NCI-H128 (cell line): ENCODE measurements around the gene FSHB.
"Not testable (repeated sequence)": the region's sequence is repeated elsewhere in the genome, so short reads cannot be mapped to it uniquely, and the experiment has no call there.

ENCODE experiments used
- DNase-seq: peaks from one replicate; lab custom pipeline; 2025; ENCODE audit not compliant: unreplicated experiment; lab: John Stamatoyannopoulos, UW

The FSHB gene

GRCh38 chr11:30230714-30231113 lies at the start of gene FSHB:
TSS of gene FSHB (plus strand) at chr11:30231014. CDS start at chr11:30231903, 889 bp downstream.
- DNase-seq, result no peak

DNA sequence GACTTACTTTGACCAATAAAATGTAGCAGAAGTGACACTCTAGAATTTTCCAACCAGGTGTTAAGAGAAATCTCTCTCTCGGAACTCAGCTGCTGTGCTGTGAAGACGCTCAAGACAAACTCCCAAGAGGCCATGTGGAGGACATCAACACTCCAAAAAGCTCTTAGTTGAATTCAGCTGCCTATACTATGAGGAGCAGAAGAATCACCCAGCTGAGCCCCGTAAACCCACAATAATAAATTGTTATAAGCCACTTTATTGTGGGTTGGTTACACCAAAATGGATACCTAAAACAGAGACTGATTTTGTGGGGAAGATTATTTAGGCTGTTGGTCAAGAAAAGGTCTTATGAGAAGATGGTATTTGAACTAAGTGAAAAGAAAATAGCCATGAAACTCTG lies 44.1 kb upstream of the FSHB start:
- no peak for DNase-seq

GRCh38 chr11:30192620-30193019 lies 38.2 kb upstream of the FSHB start:
- DNase-seq, result no peak

- no peak for DNase-seq
Observed at GRCh38 chr11:30196400-30197206, 34.2 kb upstream of the FSHB start.

GRCh38 chr11:30197869-30198268 lies 32.9 kb upstream of the FSHB start:
- no peak for DNase-seq

DNA sequence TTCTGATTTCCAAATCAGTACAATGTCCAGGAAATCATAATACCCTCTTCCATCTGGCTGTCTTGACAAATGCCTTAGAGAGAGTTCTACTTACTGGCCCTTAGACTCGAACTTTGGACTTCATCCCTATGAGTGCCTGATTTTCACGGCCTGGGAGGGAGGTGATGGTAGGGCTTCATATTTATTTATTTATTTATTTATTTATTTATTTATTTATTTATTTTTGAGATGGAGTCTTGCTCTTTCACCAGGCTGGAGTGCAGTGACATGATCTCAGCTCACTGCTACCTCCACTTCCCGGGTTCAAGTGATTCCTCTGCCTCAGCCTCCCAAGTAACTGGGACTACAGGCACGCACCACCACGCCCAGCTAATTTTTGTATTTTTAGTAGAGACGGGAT lies 27.8 kb upstream of the FSHB start:
- DNase-seq, result not testable (repeated sequence)

DNA sequence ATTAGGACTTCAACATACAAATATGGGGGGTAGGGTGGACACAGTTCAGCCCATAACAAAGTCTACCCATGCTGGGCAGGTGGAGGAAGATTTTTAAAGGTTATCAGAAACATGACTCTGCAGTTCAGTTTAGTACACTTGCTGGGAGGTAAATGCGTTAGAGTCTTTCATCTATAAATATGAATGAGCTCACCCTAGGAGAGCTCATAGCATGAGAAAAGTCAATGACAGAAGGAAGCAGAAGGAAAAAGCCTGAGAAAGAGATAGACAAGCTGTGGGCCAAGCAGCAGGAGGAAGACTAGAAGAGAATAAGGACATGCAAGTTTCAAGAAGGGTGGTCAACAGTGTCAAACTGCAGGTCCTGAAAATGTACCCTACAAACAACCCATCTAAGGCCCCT lies 27.0 kb upstream of the FSHB start:
- DNase-seq, result no peak

- DNase-seq, result no peak
Observed at GRCh38 chr11:30206249-30206996, 24.4 kb upstream of the FSHB start.

GRCh38 chr11:30210357-30210756 lies 20.5 kb upstream of the FSHB start:
- no peak for DNase-seq

- DNase-seq, result no peak
Observed at GRCh38 chr11:30216534-30216933, 14.3 kb upstream of the FSHB start.

DNA sequence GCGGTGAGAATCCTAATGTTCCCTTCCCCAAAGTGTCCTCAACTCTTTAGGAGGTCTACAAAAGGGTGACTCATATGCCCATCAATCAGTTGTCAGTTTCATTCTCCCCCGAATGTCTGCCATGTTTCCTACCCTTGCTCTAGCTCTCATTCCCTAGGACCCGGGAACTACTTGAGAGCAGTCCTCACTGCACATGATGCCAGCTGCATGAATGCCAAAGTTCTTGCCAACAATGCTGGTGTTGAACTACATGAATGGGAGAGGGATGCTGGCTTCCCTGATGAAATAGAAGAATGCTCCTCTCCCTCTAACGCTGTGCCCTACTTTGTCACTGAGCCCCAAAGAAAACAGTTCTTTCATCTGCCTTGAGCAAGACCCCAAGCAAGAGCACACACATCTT lies 12.5 kb upstream of the FSHB start:
- DNase-seq, result no peak

- no peak for DNase-seq
Observed at GRCh38 chr11:30225642-30226041, 5.2 kb upstream of the FSHB start.

DNA sequence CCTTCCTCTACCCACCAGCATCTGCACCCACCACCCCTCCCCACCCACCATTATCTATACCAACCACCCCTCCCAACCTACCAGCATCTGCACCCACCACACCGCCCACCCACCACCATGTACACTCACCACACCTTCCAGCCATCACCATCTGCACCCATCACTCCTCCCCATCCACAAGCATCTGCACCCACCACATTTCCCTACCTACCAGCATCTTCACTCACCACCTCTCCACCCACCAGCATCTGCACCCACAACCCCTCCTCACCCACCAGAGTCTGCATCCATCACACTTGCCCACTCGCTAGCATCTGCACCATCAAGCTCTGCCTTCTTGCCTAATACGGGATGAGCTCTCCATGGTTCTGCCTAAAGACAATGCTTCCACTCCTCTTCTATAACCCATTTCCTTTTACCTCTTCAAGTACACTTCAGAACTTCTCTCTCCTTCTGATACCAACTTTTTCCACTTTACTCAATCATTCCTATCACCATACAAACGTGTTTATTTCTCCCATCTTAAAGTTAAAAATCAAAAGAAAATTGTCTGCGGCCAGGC lies 2.4 kb upstream of the FSHB start:
- DNase-seq, result no peak

DNA sequence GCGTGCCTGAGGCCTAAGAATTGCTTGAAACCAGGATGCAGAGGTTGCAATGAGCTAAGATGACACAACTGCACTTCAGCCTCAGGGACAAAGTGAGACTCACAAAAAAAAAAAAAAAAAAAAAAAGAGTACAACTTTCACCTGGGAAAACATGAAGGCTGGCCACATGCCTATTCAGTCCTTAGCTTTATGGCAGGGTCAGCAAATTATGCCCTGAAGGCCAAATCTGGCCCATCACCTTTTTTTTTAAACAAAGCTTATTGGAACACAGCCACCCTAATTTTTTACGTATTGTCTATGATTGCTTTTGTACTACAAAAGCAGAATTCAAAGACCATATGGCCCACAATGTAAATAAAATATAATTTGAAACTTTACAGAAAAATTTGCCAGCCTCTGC lies 8.2 kb downstream of the FSHB start:
- DNase-seq, result no peak

- DNase-seq, result no peak
Observed at GRCh38 chr11:30244265-30244664, 13.5 kb downstream of the FSHB start.

DNA sequence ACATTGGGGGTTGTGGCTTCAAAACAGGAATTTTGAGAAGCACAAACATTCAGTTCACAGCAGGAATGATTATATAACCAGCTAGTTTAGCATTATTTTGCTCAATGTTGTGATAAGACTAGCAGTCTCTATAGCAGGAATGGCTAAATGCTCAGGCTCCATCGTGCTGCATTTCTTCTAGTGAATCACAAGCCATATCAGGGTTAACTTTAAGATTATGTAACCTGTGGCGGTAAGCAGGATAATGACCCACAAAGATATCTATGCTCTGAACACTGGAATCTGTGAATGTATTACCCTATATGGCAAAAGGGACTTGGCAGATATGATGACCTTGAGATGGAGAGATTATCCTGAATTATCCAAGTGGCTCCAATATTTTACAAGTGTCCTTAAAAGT lies 14.8 kb downstream of the FSHB start:
- DNase-seq, result no peak

DNA sequence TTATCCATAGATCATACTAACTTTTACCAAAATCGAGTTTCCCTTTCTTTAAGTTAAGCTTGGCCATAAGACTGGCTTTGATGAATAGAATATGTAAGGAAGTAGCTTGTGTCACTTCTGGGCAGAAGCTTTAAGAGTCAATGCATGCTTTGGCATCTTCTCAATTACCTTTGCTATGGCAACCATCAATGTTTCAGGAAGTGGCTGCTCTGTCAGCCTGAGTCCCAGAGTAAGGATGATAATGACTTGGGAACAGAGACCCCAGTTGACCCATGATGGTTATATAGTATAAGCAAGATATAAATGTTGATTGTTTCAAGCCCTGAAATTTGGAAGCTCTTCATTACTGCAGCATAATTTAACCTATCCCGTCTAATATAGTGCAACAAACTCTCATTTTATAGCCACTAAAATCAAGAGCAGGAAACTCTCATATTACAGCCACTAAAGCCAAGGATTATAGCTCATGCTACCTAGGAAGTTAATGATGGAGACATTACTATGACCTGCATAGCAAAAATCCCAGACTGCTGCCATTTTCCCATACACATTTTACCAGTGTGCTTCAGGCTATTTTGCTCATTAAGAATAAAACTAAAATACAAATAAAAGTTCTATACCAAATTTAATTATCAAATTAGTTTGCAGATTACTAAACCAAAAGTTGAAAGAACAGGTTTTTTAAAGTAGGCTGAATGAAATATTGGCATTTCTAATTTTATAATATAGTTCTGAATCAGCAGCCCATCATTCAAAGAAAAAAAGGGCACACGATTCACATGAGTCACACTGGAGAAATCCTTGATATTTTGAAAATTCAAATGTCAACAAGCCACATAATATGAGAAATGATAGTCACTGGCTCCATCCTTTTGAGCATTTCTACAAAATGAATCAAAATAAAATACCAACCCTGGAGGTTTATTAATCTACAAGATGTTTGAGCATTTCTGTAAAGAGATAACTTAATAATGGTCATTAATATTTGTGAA lies 23.8 kb downstream of the FSHB start:
- no peak for DNase-seq

DNA sequence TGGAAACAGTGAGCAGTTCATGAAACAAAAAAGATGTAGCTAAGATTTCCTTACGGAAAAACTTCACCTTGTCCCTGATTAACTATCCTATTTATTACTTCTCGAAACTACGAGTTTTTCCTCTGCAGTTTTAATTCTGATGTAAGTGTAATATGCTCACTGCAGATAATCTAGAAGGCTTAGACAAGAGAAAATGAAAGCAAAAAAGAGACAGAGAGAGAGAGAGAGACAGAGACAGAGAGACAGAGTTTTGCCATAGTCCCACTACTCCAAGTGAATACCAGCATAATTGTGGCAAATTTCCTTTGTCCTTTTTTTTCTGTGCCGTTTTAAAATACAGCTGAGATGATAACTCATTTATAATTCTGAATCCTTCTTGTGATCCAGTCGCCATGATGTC lies 24.8 kb downstream of the FSHB start:
- DNase-seq, result no peak

DNA sequence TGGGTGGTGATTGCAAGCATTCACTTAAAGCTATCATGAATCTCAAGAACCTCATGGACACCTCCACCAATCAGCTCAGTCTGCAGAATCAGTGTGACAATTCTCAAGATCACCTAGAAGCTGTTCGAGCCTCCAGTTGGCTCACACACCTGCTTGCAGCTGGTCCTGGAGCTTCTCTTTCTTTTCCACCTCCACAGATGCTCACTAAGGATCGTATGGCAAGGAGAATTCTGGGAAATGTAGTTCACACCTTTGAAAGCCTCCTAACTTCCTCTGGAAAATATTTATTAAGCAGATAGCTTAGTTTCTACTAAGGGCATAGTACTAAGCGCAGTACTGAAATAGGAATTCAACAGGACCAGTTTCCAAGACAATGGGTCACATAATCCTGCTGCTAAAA lies 26.2 kb downstream of the FSHB start:
- no peak for DNase-seq

DNA sequence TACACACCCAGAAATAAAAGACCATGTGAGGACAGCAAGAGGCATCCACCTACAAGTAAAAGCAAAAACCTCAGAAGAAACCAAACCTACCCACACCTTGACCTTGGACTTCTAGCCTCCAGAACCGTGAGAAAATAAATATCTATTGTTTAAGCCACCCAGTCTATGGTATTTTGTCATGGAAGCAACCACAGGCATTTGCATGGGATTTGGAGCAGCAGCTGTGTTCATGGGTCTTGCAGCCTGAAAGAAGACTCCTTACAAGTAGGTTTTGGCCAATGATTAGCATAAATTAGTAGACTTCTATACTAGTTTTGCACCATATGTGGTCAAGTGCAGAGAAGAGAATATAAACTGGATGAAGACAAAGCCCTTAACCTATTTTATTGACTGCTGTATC lies 27.9 kb downstream of the FSHB start:
- DNase-seq, result no peak

GRCh38 chr11:30260813-30261212 lies 30.0 kb downstream of the FSHB start:
- DNase-seq, result no peak
